Measurements from ENCODE around the gene OSMR. TPM values are rescaled to one million over a fixed set of nuclear protein-coding genes. Genes with fewer than 3 reads are reported as not detected.

OSMR gene
- polyA plus RNA-seq, 4 donors: 7.8 to 11.4 (median 10.4) TPM

DNA sequence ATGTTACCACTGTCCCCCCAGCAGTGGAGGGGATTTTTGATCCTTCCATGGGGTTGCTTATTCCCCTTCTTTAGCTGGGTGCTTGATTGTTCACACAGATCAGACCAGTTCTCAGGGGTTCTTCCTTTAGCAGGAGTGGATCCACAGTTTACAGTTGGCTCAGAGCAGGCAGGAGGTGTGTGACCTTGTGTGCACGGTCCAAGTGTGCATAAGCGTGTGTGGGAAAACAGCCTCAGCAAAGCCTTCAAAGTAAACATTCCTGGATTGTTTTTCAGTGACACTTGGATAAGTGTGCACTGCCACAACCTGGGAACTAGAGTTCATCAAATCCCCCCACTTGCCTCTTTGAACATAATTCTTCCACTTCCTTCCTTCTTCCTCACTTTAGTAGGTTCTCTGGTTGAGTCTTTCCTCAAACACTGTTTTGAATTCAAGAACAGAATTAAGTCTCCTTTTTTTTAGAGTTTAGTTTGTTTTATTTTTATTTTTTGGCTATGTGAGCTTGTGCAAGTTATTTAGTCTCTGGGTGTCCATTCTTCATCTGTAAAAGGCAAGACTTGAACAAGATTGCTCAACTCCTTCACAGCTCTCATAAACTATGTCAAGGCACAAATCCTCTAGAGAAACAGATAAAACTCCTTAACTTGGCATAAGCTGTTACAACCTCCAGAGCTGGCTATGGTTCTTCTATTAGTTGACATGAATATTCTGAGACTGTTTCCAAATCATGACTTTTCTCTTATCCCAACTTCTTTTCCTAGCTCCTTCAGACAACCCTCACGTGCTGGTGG, 78.0 kb downstream of the OSMR start:
- no peak for DNase-seq (ENCODE audit: low read depth in 4 of 4, low spot score in 2 of 4)

DNA sequence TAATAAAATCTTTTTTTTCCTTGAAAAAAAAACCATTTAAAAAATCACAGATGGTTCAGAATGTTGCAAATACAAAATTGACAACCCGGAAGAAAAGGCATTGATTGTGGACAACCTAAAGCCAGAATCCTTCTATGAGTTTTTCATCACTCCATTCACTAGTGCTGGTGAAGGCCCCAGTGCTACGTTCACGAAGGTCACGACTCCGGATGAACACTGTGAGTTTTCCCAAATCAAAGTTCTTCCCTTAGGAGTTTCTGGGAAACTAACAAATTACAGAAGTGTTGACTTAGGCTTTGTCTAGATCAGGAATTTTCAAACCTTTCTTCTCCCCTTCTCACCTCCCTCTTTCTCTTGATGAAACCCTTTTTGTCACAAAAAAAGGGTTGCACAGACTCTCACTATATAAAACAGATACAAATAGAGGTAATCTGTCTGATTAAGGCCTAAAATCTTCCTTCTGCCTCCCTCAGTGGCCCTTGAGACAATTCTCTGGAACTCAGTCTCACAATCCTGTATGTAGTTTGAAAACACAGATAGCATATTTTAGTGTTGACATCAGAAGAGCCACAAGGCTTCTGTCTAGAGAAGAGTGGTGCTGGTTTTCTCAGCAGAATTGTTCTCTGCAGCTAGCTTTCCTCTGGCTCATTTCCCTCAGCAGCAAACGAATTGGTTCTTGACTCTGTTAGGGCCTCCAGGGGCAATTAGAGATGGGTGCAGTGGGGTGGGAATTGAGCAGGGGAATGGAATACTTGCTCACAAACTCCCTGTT, 79.5 kb downstream of the OSMR start:
- DNase-seq (ENCODE audit: low read depth in 4 of 4, low spot score in 2 of 4): no peak

DNA sequence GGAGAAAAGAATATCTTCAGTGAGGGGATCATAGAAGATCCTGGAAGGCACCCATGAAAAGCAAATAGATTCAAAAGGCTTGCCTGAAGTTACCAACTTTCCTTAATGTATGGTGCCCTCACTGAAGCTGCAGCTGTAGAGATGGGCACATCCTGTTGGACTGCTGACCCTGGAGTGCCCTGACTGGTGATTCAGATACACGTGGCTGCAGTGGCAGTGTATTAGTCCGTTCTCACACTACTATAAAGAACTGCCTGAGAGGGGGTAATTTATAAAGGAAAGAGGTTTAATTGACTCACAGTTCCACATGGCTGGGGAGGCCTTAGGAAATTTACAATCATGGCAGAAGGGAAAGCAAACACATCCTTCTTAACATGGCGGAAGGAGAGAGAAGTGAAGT, 80.3 kb downstream of the OSMR start:
- DNase-seq (ENCODE audit: low read depth in 4 of 4, low spot score in 2 of 4): no peak

DNA sequence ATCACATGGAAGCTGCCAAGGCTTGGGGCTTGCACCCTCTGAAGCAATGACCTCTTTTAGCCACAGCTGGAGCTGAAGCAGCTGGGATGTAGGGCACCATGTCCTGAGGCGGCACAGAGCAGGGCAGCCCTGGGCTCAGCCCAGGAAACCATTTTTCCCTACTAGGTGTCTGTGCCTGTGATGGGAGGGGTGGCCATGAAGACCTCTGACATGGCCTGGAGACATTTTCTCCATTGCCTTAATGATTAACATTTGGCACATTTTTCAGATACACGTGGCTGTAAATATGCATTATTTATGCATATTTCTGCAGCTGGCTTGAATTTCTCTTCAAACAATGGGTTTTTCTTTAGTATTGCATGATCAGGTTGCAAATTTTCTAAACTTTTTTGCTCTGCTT, 81.7 kb downstream of the OSMR start:
- DNase-seq (ENCODE audit: low read depth in 4 of 4, low spot score in 2 of 4): no peak

DNA sequence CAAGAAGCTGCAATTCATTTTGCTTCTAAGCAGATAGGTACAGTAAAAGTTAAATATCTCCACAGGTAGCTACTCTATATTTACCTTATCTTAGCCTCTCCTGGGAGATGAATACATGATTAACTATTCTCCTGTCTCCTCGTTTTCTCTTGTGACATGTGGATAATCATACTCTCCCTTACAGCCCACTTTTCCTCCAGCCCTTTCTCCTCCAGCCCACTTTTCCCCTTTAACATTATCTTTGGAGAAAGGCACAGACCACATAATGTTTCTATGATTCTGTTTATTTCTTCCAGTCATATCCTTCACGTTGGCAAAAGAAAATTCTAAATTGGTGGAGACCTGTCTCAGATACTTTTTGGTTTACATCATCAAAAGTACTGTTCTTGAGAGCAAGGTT, 84.0 kb downstream of the OSMR start:
- no peak for DNase-seq (ENCODE audit: low read depth in 4 of 4, low spot score in 2 of 4)

DNA sequence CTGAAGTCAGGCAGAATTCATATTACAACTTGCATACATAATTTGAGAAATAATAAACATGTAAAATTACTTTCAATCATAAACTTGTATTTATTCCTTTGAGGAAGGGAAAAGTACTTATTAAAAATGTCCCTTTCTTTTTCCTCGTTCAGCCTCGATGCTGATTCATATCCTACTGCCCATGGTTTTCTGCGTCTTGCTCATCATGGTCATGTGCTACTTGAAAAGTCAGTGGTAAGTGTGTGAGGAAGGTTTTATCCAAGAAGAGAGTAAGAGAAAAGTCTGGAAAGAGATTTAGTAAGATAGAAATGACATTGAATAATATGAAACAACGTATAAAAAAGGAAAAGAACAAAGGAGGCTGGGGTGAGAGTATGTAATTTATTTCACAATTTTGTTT, 85.9 kb downstream of the OSMR start:
- DNase-seq (ENCODE audit: low read depth in 4 of 4, low spot score in 2 of 4): no peak

DNA sequence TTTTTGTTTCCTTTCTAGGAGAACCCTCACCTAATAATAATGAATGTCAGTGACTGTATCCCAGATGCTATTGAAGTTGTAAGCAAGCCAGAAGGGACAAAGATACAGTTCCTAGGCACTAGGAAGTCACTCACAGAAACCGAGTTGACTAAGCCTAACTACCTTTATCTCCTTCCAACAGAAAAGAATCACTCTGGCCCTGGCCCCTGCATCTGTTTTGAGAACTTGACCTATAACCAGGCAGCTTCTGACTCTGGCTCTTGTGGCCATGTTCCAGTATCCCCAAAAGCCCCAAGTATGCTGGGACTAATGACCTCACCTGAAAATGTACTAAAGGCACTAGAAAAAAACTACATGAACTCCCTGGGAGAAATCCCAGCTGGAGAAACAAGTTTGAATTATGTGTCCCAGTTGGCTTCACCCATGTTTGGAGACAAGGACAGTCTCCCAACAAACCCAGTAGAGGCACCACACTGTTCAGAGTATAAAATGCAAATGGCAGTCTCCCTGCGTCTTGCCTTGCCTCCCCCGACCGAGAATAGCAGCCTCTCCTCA, 87.1 kb downstream of the OSMR start:
- DNase-seq (ENCODE audit: low read depth in 4 of 4, low spot score in 2 of 4): no peak

DNA sequence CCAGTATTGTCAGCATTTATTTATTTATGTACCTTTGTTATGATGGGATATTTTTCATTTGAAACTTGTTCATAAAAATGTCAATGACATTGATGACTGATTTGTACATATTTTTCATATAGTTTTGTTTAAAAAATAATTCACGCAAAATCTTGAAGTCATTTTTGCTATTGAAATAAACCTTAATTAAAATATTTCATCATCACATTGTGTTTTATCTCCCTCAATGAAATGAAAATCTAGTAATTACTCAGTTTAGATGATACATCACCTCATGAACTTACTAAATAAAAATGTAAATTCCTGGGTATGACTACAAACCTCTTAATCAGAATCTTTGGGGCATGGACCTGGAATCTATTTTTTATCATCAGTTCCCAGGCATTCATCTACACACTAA, 89.6 kb downstream of the OSMR start:
- DNase-seq (ENCODE audit: low read depth in 4 of 4, low spot score in 2 of 4): no peak

DNA sequence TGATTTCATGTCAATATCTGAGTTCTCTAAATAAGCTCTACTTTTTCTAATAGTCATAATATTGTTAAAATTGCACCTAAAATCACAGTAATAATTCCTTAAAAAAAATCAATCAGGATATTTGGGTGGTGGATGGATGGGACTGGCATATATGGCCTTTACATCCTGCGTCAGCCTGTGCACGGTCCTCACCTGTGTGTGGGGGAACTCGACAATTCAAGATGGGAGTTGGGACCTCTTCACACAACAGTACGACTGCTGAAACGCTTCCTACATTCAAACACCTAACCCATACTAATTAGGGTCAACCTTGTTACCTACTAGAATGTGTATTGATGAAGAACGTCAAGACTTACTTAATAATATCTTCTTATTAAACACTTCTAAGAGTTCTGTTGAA, 90.5 kb downstream of the OSMR start:
- no peak for DNase-seq (ENCODE audit: low read depth in 4 of 4, low spot score in 2 of 4)

DNA sequence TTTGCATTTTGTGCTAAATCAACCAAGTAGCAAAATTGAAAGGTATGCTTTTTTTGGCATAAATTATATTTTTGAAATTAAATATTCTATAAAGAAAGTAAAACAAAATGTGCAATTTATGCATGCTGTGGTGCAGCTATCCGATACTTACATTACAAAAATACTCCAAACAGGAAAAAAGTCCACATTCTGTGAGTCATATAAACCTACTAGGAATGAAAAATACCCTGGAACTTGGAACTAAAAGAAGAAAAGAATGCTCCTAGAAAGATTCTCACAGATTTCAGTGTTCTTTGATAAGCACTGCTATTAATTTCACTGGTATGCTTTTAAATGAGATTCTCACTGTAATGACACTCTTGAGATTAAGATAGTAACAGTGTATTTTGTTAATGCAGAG, 92.6 kb downstream of the OSMR start:
- DNase-seq (ENCODE audit: low read depth in 4 of 4, low spot score in 2 of 4): no peak

DNA sequence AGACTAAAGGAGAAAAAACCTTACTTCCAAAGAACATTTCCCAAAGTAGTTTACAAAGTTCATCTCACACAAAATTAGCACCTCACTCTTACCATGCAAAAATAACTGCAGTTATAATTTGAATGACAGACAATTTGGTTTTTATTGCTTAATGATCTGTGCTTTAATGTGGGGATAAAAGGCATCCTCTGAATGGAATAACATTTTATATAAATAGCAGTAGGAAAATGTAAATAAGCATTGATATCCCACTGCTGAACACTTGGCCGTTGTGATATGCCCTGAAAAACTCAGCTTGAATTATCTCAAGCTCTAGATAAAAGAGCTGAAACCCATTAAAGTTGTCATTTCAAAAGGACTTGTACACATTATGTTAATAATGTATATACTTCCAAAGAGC, 93.2 kb downstream of the OSMR start:
- DNase-seq (ENCODE audit: low read depth in 4 of 4, low spot score in 2 of 4): no peak

DNA sequence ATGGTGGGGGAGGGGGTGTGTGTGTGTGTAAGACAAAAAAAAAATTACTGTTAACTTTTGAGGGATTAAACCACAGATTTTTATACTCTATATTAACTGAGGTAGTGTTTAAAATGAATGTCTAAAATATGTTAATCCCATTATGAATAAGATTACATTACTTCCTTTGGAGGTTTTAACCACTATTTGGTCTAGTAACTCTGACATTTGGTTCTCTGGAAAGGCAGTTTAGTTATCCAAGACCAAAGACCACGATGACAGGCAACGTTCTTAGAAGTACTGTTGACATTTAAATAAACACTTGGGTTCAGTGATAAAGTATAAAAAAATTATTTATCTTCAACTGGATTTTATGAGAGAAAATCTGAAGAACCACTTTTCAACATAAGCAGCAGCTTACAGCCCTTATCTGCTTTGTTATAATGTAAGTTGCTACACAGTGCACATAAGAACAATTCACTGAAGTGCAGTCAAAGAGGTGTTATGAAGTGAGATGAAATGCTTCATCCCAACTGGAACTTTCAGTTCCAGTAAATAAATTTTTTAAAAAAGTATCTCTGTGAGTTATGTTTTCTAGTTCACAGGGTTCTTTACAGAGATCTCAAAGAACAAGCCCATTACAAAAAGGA, 94.5 kb downstream of the OSMR start:
- DNase-seq (ENCODE audit: low read depth in 4 of 4, low spot score in 2 of 4): no peak

DNA sequence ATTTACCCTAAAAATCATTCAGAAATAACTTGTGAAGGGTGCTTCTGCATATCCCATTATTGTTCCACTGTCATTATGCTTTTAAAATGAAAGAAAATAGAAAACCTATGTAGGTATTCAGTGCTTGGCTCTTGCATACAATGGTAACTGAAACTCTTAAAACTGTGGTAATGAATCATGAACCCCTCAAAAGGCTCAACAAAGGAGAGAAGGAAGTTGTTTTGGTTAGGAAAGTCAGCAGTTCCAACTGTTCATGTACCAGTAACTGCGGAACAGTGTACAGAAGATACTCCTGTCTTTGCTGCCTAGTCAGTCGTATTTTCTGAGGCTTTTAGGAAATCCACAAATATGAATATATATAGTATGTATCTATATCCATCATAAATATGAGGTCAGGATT, 96.1 kb downstream of the OSMR start:
- DNase-seq (ENCODE audit: low read depth in 4 of 4, low spot score in 2 of 4): no peak

DNA sequence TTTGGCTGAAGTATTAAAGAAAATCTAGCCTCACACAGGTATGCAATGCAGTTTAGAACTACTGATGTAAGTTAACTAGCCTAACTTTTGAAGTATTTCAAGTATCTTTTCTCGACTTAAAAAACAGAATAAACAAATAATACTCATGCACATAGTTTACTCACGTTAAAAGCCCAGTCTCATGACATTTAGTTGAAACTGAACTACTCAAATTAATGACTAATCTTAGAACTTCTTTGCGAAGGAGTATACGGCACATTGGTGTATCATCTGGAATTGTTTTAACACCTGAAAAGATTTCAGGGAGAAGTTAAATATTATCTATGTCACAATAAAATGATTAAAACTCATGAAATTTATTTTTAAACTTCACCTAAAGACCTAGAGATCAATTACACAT, 98.5 kb downstream of the OSMR start:
- DNase-seq (ENCODE audit: low read depth in 4 of 4, low spot score in 2 of 4): no peak

DNA sequence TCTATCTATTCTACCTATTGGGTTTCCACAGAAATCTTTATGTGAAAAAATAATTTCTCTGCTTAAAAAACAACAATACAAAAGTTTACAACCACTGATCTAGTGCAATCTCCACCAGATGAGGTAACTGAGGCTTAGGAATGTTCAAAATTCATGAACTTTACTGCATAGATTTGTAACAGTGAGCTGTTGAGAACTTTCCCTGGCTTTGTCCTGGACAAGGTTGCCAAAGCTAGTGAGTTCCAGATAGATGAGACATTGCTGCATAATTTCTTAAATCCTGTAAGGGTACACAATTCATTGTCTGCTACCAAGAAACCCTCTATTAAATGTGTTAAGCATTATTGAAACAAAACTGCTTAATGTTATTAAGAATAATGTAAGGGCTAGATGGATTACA, 102.7 kb downstream of the OSMR start:
- no peak for DNase-seq (ENCODE audit: low read depth in 4 of 4, low spot score in 2 of 4)

DNA sequence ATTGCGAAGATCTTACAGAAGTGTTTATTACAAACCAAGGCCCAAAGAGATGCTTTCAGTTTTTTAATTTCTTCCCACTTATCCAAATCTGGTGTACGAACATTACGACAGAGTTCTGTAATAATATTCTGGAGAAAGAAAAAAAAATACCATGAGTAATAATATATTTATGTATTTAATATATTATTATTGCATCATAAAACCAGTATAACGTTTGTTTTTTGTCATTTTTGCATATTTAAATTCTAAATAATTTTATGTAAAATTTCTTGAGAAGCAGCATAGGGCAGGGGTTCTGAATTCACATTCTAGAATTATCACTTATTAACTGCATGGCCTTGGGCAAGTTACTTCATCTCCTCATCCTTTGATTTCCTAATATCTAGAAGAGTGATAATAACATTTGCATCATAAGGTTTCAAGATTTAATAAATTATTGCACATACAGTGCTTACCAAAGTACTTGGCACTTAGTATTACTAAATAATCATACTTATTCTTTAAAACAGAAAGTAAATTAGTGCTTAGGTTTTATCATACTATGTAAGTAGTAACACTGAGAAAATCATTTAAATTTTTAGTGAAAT, 107.7 kb downstream of the OSMR start:
- DNase-seq (ENCODE audit: low read depth in 4 of 4, low spot score in 2 of 4): no peak

DNA sequence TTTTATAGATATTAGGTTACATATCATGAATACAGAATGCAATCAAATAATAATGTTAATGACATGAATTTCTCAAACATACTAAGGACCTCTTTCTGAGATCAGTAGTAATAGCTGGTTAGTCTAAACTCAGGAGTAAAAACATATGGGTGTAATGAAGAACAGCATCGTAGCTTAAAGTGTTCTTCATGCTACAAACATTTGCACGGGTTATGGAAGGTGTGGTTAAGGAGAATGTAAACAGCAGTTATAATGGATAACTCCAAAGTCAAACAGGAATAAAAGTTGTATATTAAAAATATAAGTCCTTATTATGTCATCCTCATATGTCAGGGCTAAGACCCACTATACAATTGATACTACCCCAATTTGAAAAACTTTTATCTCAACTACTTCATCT, 115.9 kb downstream of the OSMR start:
- DNase-seq (ENCODE audit: low read depth in 4 of 4, low spot score in 2 of 4): no peak

DNA sequence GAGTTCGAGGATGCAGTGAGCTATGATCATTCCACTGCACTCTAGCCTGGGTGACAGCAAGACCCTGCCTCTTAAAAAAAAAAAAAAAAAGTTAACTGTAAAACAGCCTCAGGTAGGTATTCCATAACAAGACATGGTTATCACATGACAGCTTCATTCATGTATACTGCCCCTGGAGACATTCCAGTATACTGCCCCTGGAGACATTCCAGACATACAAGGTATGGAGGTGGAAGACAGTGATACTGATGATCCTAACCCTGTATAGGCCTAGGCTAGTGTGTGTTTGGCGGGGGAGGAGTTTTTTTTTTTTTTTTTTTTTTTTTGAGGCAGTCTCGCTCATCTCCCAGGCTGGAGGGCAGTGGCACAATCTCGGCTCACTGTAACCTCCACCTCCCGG, 122.9 kb downstream of the OSMR start:
- DNase-seq (ENCODE audit: low read depth in 4 of 4, low spot score in 2 of 4): no peak

DNA sequence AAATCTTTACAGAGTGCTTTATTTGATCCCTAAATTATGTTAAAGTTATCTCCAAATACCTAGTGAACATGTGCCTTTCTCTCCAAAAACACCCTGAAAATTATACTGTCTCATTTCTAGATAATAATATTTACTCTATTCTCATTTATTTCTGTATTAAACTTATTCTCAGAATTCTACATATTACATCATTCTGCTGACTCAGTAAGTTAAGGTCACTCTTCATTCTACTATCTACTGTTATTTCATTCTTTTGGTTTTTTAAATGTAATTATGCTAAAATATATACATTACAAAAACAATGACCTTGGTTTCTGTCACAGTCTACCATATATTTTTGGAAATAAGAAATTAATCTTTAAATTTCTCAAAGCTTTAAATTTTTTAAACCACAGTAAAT, 132.2 kb downstream of the OSMR start:
- DNase-seq (ENCODE audit: low read depth in 4 of 4, low spot score in 2 of 4): no peak

DNA sequence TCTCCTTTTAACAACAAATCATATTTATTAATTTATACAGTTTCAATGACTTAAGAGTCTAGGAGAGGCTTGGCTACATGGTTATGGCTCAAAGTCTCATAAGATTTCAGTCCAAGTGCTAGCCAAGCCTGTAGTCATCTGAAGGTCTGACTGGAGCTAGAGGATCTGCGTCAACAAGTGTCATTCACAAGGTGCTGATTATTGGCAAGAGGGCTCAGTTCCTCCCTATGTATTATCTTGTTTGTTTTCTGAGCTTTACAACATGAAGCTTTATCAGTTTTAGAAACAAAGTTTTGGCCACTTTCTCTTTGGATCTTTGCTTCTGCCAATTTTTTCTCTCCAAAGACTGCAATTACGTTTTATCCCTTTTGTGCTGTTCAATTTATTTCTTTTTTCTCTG, 133.7 kb downstream of the OSMR start:
- DNase-seq (ENCODE audit: low read depth in 4 of 4, low spot score in 2 of 4): no peak
